Posterior cingulate gyrus (tissue), 11 donors: ENCODE results near the gene OSMR.

Source experiments
- DNase-seq, 10 donors: peaks; one replicate each; pipeline versions ENCODE4 v3.0.0 to v3.0.0-alpha.2; 2020 to 2021; ENCODE audit warnings: mixed read lengths in 3 of 10
- intact Hi-C: fragments of 100-400 bp; cut with DNase I; formaldehyde crosslinking; loops from one replicate; pipeline ENCODE4 v1.15.1; 2023

OSMR gene

DNA sequence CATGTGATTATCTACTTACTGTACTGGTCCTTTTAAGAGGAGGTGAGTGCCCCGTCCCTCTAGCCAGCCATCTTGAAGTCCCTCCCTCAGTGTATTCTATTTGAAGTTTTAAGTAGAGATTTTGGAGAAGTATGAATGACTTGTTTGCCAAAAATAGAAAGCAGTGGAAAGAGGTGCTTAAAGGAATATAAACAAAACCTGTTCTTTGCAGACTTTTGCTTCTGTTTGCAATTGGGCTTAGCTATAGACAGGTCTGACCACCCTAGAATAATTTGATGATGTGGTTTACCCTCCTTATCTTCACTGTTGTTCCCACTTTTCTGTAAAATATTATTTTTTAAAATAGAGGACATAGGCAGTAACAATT lies 21.2 kb downstream of the OSMR start:
- DNase-seq = no peak
- intact Hi-C loops = no loop called here

DNA sequence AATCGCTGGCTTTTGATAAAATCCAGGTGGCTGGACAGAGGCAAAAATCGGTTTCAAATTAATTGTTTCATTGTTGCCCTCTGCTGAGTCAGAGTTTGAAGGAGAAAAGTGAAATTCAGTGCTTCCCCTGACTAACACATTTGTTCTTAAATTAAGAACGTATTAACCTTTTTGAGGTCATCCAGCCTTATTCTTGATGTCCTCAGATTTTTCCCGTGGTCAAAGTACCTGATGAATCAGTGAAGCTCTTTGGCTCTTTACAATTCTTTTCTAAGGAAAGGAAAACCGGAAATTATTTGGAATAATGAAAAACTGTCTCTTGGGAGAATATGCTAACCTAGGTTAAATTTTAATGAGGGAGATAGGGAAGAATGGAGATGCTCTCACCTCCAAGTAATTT lies 21.6 kb downstream of the OSMR start:
- no peak for DNase-seq
- intact Hi-C loops = no loop called here

DNA sequence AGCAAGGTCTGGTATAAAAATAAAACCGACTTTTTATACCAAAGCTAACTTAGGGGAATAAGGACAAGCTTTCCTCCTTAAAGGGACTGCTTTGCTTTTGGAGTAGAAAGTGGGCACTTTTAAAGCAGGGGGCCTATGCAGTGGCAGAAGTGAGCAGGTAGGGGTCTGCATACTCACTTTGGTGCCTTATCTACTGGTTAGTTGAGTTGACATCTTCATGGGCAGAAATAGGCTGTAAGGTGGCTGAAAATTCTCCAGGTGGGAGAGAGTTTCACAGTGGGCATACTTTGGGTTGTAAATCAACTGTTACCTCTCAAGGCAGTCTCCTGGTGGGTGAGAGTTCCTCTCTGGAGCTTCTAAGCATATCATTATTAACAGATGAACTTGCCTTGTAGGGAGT lies 24.8 kb downstream of the OSMR start:
- no peak for DNase-seq
- intact Hi-C loops = no loop called here

DNA sequence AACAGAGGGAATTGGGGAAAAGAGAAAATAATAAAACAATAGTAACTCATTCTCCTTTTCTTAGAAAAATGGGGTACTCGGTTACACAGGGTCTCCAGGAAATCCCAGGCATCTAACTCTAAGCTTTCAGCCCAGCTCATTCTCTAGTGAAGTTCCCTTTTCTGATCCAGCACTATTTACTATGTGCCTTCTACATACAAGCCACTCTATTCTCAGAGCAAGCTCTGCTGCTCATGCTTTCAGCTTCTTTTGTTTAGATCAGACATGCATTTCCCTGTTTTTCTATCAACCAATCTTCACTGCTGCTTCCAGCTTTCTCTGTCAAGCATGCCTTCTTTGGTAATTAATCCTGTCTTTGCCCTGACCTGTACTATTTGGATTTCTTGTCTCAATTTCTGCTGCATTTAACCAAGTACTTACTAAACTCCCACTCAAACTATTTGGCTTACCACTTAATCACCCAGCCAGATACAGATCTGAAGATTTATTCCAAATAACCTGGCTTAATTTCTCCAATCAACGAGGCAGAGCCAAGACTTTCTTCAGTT lies 25.3 kb downstream of the OSMR start:
- intact Hi-C loops = no loop called here
- DNase-seq = no peak

DNA sequence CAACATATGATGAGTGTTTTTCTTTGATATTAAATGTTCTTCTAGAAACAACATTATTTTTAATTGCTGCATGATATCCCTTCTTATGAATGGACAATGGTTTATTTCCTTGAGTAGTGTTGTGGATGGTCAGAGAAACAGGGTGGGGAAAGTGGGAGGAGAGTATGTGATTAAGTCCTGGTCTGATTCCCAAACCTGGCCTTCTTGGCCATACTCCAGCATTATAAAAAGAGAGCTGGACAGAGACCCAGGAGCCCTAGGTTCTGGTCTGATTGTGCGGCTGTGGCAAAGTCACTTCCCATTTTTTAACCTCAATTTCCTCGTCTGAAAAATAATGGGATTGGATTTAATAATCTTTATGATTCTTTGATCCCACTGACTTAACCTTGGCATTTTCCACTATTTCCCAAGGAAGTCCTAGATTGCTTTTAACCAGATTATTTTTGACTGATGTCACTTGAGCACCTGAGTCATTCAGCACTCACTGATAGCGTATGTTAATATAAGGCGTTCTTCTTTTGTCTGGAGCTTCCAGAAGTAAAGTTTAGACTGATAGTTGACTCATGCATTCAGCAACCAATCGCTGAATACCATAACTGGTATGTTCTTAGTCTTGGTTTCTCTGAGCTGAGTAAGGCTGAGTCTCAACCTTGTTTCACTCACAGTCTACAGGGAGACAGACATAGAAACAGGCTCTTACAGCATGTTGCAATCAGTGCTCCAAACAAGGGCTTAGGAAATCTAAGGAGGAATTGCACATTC lies 26.2 kb downstream of the OSMR start:
- intact Hi-C loops = no loop called here
- no peak for DNase-seq

DNA sequence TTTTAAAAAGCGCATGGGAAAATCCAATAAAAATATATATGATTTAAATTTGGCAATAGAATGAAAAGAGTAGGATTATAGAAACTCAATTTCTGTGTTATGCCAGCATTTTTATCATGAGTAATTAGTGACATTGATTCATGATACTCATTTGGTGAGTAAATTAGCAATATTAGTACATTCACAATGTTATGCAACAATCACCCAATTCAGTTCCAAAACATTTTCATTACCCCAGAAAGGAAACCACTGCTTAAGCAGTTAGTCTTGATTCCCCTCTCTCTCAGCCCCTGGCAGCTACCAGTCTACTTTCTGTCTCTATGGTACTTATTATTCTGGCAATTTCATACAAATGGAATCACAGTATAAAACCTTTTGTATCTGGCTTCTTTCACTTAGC lies 27.0 kb downstream of the OSMR start:
- no peak for DNase-seq
- intact Hi-C loops = no loop called here

DNA sequence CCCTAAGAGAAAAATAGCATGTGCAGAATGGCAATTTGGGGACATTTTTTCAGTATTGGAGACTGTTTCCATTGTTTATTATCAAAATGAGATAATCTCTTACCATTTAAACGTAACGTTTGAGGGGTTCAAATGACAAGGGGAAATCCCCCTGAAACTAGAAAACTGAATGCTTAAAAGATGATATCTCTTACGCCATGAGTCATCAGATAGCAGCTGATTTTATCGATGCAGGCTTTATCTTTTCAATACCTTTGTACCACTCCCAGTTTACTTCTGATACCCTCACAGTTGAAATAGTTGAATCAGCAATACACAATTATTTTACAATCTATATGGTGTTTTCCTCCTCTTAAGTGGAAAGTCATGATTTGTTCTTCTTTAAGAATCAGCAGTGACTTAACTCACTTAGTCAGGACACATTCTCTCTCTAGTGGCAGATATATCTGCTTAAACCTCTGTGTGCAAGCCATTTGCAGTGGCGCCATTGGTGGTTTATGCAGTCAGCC lies 29.2 kb downstream of the OSMR start:
- intact Hi-C loops = no loop called here

DNA sequence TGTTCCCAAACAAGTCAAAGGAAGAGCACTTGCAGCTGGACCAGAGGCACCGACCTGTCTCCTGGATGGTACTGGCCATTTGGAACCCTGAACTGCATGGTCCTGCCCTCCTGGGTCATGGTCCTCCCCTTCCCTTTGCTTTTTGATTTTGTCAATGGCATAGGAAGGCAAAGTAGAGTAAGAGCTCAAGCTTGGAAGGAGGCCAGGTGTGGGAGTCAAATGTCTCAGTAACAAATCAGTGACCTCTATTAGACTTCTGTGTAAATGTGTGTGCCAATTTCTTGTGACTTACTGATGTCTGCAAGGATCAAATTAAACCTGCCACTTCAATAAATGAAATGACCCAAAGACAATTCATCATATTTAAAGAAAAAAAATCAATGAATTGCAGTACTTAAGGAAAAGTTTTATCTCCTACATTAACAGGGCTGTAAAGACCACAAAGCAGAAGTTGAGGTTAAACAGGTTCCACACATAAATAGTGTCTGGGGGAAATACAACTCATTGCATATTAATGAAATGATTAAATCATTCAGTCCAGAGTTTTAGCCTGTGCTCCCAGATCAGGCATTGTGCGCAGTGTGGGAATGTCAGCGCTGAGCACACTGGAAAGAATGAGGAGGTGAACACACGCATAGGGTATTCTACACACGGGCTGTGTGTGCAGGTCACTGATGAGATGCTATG lies 32.7 kb downstream of the OSMR start:
- DNase-seq = no peak
- intact Hi-C loops = no loop called here

More for the DNA sequence above, 29.2 kb downstream of the OSMR start:
- DNase-seq = no peak

DNA sequence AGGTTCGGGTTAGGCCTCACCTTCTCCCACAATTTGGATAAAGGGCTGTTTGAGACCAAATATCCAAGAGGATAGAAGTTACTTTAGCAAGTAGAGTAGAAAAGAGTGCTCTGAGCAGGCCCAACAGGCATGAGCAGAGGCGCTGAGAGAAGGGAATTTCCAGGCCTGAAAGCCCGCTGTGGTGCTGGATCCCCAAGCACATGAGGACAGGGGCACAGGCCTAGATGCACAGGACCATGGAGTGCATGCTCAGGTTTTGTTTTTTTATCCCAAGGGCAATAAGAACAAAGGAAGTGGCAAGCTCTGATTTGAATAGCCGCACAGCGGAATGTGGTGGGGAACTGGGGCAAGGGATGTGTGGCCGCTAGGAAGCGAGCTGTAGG lies 33.3 kb downstream of the OSMR start:
- DNase-seq = no peak
- intact Hi-C loops = no loop called here

DNA sequence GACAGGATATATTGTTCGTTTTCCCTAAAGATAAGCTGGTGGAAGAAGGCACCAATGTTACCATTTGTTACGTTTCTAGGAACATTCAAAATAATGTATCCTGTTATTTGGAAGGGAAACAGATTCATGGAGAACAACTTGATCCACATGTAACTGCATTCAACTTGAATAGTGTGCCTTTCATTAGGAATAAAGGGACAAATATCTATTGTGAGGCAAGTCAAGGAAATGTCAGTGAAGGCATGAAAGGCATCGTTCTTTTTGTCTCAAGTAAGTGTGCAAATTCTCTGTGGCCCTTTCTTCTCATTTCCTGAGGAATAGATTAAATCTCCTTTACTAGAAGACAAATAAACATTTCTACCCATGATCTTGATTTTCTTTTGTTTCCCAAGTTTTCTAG lies 38.0 kb downstream of the OSMR start:
- DNase-seq = no peak
- intact Hi-C loops = no loop called here

DNA sequence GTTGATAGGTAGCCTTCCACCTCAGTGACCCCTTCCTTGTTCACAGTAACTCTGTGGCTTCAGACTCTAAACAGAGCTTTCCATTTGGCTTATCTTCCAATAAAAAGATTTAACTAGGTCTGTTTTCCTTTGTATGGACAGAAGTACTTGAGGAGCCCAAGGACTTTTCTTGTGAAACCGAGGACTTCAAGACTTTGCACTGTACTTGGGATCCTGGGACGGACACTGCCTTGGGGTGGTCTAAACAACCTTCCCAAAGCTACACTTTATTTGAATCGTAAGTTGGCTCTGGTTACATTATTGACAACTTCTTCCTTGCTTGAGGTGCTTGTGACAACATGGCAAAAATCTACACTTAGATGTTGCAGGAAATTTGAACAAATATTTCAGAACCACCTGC lies 39.4 kb downstream of the OSMR start:
- DNase-seq = no peak
- intact Hi-C loops = no loop called here

DNA sequence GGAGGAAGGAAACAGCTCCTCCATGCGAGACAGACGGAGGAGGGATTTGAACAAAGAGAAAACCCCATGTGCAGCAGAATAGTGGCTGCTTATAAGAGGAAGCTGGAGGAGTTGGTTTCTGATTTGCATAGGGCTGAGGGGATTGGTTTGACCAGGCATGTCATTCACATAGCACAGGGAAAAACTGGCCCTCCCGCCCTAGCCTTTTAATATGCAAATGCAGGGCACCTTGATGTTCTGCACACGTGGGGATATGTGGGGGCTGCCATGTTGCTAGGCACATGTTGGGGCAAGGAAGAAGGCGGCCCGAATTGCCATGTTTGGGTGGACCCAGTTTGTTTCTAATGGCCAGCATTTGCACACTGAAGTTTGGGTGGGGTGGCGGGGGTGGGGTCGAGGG lies 42.2 kb downstream of the OSMR start:
- DNase-seq = no peak
- intact Hi-C loops = no loop called here

DNA sequence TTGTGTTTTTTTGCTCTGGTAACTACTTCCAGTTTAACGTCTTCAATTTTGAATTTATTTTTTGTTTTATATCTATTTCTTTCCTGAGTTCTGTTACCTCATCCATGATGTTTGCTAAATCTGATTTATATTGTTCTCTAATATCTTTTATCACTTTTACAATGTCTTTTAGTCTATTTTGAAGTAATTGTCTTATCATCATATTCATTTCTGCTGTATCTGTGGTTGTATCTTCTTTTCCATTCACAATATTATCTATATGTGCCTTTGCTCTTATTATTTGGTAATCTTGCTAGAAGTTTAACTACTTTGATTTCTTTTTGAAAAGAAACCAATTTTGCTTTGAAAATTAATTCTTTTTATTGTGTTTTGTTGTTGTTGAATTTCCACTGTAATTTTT lies 43.6 kb downstream of the OSMR start:
- intact Hi-C loops = no loop called here

DNA sequence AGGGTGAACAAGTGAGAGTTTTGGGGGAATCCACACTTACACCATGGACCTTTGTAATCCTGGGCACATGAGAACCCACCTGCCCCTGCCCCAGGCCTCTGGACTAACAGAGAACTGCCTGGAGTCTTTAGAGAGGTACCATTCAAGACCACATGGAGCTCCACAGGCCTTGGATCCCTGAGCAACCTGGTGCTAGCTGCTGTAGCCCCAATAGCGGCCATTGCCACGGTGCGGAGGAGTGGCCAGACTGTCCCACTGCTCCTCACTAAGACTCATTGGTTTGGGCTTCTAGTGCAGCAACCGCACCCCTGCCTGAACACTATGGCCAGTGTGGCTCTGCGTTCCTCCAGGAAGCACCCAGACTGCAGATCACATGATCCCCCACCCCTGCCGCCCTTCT lies 45.8 kb downstream of the OSMR start:
- no peak for DNase-seq
- intact Hi-C loops = no loop called here

More for the DNA sequence above, 43.6 kb downstream of the OSMR start:
- DNase-seq = no peak

DNA sequence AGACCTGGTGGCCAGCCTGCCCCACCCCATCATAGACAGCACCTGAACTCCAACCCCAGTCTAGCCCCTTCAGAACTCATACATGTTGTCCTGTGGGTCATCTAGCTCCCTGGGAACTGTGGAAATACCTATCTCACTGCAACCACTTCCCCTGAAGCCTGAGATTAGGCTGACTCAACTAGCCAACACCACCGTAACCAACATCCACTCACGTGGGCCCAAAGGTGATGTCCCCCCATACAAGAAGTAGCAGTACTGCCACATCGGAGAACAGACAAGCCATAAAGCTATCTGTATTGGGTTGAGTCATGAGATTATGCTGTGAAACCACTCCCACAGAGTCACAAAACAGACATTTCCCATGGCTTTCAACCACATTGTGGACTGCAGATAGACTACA lies 46.6 kb downstream of the OSMR start:
- no peak for DNase-seq
- intact Hi-C loops = no loop called here

DNA sequence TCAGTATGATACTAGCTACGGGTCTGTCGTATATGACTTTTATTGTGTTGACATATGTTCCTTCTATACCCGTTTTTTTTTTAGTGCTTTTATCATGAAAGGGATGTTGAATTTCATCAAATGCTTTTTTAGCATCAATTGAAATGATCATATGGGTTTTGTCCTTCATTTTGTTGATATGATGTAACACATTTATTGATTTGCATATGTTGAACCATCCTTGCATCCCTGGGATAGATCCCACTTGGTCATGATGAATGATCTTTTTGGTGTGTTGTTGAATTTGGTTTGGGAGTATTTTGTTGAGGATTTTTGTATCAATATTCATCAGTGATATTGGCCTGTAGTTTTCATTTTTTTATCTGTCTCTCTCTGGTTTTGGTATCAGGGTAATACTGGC lies 50.9 kb downstream of the OSMR start:
- intact Hi-C loops = no loop called here
- no peak for DNase-seq

DNA sequence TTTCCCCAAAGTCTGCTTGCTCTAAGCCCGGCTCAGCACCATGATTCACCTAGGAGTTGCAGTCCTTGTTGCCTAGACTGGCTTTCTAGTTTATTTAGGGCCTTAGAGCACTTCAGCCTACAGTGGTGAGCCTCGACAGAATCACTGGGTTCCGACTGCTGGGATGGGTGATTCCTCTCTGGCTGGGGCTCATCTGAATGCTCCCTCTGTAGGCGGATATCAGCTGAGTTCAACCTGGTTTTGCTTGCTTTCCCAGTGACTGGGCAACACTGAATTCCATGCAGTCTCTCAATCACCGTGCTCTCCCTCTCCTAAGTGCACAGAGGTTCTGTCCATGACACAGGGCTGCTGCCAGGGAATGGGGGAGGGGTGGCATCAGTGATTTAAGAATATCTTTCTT lies 54.1 kb downstream of the OSMR start:
- no peak for DNase-seq
- intact Hi-C loops = no loop called here

DNA sequence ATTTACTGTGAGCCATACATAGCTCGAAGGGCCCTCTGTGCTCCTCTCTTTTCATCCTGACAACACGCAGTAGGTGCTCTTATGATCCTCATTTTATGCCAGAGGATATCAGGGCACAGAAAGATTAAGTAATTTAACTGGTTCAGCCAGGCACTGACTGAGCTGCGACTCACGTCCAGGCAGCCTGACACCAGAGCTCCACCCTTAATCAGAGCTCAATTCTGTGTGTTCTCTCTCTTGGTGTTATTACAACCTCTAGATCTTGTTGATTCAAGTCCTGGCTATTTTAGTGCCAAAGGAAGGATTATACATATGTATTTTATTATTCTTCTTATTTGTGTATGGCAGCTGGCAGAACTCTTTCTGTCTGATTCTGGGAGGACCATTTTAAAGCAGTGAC lies 59.7 kb downstream of the OSMR start:
- DNase-seq = no peak
- intact Hi-C loops = no loop called here

DNA sequence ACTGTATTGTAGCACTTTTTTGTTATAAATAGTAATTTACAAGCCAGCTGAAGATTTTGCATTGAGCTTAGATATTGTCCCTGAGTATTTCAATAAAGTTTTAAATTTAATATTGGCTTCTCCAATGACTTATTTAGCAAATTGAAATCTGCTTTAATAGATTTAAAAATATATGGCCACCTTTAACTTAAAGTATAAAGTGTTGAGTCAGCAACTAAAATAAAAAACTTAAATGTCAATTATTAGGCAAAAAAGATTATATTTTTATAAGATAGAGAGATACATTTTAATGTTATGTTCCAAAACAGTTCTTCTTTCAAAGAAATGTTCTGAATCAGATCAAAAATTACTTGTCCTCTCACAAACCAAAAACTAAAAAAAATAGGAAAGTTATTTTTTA lies 60.7 kb downstream of the OSMR start:
- DNase-seq = no peak
- intact Hi-C loops = no loop called here

DNA sequence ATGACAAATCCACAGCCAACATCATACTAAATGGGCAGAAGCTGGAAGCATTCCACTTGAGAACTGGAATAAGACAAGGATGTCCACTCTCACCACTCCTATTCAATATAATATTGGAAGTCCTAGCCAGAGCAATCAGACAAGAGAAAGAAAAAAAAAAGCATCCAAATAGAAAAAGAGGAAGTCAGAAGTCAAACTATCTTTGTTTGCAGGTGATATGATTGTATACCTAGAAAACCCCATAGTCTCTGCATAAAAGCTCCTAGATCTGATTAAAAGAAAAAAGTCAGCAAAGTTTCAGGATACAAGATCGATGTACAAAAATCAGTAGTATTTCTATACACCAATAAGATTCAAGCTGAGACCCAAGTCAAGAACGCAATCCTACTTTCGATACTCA lies 66.1 kb downstream of the OSMR start:
- no peak for DNase-seq
- intact Hi-C loops = no loop called here

DNA sequence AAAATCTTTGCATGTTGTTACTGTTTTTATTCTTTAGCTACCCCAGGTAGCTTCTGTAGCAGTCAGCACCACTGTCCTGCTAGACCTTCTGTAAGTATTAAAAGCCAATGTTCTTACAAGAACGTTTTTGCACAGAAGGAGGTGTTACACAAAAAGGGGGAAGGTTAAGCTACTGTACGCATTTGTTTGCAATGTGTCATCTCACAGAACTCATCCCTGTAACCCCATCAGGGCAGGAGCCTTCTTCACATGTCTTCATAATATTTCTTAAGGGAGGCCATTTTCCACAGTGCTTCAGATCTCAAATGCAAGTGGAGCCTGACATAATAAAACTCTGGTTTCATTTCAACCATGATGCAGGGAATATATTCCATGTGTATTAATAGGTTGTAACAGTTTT lies 67.9 kb downstream of the OSMR start:
- DNase-seq = no peak
- intact Hi-C loops = no loop called here

DNA sequence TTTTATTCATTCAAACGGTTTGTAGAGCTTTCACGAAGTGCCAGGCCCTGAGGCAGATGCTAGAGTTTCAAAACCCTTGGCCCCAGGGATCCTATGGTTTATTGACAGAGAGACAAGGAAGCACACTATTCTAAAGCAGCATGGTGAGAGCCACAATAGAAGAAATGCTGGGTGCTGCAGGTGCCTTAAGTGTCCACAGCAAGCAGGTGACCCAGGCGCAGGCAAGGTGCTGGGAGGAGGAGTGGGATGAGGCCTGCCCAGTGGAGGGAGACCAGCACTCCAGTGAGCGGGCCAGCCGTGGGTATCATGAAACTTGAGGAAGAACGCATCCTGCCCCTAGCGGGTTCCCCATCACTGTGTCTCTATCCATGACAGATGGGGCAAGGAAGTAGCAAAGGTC lies 71.0 kb downstream of the OSMR start:
- DNase-seq = no peak
- intact Hi-C loops = no loop called here
